ENCODE data around the gene ZNF397. TPM values are rescaled to one million over a fixed set of nuclear protein-coding genes. Genes with fewer than 3 reads are reported as not detected.

The ZNF397 gene
- total and polyA plus RNA-seq, 2 of the 13 experiments (the other 11 are each of a cell fraction or from before 2014, with no cell fraction given), result 4.7 to 9.4 TPM

DNA sequence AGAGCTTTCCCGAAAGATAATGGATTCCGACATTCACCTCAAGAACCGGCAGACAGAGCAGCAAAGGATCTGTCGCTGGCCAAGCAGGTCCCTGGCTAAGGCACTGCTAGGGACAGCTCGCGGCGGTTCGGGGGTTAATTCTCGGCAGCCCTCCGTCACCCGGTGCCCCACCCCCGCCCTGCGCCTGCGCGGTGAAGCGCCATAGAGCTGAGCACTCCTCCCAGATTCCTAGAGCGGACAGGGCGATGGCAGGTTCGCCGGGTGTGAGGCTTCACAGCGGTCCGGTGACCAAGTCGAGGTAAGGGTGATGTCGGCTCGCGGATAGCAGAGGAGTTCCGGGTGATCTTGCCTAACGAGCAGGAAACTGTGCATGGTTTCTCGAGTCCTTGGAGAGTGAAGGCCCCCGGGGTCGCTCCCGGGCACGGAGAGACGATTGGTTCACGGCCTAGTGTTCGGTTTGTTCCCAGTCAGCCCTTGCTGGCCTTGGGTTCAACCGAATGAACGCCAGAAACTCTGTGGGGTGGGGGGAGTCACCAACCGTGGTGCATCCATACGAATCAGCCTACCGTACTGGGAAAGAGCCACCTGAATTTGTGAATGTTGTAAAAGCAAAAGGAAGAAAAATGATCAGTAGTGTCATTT lies 49.4 kb downstream of the ZNF397 start, which contains the start of gene ZSCAN30 (continued):
- TF ChIP-seq, protein P1, sequence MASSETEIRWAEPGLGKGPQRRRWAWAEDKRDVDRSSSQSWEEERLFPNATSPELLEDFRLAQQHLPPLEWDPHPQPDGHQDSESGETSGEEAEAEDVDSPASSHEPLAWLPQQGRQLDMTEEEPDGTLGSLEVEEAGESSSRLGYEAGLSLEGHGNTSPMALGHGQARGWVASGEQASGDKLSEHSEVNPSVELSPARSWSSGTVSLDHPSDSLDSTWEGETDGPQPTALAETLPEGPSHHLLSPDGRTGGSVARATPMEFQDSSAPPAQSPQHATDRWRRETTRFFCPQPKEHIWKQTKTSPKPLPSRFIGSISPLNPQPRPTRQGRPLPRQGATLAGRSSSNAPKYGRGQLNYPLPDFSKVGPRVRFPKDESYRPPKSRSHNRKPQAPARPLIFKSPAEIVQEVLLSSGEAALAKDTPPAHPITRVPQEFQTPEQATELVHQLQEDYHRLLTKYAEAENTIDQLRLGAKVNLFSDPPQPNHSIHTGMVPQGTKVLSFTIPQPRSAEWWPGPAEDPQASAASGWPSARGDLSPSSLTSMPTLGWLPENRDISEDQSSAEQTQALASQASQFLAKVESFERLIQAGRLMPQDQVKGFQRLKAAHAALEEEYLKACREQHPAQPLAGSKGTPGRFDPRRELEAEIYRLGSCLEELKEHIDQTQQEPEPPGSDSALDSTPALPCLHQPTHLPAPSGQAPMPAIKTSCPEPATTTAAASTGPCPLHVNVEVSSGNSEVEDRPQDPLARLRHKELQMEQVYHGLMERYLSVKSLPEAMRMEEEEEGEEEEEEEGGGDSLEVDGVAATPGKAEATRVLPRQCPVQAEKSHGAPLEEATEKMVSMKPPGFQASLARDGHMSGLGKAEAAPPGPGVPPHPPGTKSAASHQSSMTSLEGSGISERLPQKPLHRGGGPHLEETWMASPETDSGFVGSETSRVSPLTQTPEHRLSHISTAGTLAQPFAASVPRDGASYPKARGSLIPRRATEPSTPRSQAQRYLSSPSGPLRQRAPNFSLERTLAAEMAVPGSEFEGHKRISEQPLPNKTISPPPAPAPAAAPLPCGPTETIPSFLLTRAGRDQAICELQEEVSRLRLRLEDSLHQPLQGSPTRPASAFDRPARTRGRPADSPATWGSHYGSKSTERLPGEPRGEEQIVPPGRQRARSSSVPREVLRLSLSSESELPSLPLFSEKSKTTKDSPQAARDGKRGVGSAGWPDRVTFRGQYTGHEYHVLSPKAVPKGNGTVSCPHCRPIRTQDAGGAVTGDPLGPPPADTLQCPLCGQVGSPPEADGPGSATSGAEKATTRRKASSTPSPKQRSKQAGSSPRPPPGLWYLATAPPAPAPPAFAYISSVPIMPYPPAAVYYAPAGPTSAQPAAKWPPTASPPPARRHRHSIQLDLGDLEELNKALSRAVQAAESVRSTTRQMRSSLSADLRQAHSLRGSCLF (CRISPR knock-in tag; IDR thresholded peaks at IDR 0.05; ENCODE audit: borderline replicate concordance), result peak; percentile 68; the same call in 1 of the 2 replicates
- TF ChIP-seq, protein P2, sequence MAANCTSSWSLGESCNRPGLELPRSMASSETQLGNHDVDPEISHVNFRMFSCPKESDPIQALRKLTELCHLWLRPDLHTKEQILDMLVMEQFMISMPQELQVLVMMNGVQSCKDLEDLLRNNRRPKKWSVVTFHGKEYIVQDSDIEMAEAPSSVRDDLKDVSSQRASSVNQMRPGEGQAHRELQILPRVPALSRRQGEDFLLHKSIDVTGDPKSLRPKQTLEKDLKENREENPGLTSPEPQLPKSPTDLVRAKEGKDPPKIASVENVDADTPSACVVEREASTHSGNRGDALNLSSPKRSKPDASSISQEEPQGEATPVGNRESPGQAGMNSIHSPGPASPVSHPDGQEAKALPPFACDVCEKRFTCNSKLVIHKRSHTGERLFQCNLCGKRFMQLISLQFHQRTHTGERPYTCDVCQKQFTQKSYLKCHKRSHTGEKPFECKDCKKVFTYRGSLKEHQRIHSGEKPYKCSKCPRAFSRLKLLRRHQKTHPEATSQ (CRISPR knock-in tag; IDR thresholded peaks at IDR 0.05; ENCODE audit: borderline replicate concordance), result no peak; the same call in 1 of the 2 replicates
- TF ChIP-seq, protein P3, sequence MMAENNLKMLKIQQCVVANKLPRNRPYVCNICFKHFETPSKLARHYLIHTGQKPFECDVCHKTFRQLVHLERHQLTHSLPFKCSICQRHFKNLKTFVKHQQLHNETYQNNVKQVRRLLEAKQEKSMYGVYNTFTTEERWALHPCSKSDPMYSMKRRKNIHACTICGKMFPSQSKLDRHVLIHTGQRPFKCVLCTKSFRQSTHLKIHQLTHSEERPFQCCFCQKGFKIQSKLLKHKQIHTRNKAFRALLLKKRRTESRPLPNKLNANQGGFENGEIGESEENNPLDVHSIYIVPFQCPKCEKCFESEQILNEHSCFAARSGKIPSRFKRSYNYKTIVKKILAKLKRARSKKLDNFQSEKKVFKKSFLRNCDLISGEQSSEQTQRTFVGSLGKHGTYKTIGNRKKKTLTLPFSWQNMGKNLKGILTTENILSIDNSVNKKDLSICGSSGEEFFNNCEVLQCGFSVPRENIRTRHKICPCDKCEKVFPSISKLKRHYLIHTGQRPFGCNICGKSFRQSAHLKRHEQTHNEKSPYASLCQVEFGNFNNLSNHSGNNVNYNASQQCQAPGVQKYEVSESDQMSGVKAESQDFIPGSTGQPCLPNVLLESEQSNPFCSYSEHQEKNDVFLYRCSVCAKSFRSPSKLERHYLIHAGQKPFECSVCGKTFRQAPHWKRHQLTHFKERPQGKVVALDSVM (CRISPR knock-in tag; IDR thresholded peaks at IDR 0.05), result peak; percentile 64; the same call in 1 of the 2 replicates
- TF ChIP-seq, protein P4, sequence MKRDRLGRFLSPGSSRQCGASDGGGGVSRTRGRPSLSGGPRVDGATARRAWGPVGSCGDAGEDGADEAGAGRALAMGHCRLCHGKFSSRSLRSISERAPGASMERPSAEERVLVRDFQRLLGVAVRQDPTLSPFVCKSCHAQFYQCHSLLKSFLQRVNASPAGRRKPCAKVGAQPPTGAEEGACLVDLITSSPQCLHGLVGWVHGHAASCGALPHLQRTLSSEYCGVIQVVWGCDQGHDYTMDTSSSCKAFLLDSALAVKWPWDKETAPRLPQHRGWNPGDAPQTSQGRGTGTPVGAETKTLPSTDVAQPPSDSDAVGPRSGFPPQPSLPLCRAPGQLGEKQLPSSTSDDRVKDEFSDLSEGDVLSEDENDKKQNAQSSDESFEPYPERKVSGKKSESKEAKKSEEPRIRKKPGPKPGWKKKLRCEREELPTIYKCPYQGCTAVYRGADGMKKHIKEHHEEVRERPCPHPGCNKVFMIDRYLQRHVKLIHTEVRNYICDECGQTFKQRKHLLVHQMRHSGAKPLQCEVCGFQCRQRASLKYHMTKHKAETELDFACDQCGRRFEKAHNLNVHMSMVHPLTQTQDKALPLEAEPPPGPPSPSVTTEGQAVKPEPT (CRISPR knock-in tag; IDR thresholded peaks at IDR 0.05; ENCODE audit: low read depth), result no peak
- TF ChIP-seq ZNF205 (CRISPR knock-in tag; IDR thresholded peaks at IDR 0.05) (0 out of 2 replicates have a peak, but pooled peaks have one; percentile 71), CREB1 (IDR thresholded peaks at IDR 0.05) (peak; percentile 79), CREB1 (CRISPR knock-in tag; IDR thresholded peaks at IDR 0.05) (peak; percentile 81), SALL1 (CRISPR knock-in tag; IDR thresholded peaks at IDR 0.05) (peak; percentile 97), ZSCAN12 (CRISPR knock-in tag; IDR thresholded peaks at IDR 0.05) (no peak), NKX3-1 (CRISPR knock-in tag; IDR thresholded peaks at IDR 0.05) (peak; percentile 76; the same call in 1 of the 2 replicates), ZFP1 (CRISPR knock-in tag; IDR thresholded peaks at IDR 0.05) (0 out of 2 replicates have a peak, but pooled peaks have one; percentile 34)
- TF ChIP-seq, protein P5, sequence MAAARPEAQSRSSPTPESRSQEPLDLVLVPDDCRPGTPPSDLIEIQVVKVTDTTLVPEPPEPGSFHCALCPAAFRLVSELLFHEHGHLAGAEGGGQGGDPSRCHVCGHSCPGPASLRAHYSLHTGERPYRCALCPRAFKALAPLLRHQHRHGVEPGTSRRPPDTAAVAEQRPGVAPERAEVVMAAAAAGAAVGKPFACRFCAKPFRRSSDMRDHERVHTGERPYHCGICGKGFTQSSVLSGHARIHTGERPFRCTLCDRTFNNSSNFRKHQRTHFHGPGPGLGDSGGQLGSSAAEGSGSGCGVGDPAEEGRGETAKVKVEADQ (CRISPR knock-in tag; IDR thresholded peaks at IDR 0.05; ENCODE audit: borderline replicate concordance), result peak; percentile 92
- TF ChIP-seq, protein P6, sequence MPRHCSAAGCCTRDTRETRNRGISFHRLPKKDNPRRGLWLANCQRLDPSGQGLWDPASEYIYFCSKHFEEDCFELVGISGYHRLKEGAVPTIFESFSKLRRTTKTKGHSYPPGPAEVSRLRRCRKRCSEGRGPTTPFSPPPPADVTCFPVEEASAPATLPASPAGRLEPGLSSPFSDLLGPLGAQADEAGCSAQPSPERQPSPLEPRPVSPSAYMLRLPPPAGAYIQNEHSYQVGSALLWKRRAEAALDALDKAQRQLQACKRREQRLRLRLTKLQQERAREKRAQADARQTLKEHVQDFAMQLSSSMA (CRISPR knock-in tag; IDR thresholded peaks at IDR 0.05), result peak; percentile 88; the same call in 1 of the 2 replicates
- TF ChIP-seq, protein P7, sequence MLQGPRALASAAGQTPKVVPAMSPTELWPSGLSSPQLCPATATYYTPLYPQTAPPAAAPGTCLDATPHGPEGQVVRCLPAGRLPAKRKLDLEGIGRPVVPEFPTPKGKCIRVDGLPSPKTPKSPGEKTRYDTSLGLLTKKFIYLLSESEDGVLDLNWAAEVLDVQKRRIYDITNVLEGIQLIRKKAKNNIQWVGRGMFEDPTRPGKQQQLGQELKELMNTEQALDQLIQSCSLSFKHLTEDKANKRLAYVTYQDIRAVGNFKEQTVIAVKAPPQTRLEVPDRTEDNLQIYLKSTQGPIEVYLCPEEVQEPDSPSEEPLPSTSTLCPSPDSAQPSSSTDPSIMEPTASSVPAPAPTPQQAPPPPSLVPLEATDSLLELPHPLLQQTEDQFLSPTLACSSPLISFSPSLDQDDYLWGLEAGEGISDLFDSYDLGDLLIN (CRISPR knock-in tag; IDR thresholded peaks at IDR 0.05; ENCODE audit: borderline replicate concordance), result no peak

Measured in HepG2 (cell line).